ENCODE results near the gene CLDN5.

DNA sequence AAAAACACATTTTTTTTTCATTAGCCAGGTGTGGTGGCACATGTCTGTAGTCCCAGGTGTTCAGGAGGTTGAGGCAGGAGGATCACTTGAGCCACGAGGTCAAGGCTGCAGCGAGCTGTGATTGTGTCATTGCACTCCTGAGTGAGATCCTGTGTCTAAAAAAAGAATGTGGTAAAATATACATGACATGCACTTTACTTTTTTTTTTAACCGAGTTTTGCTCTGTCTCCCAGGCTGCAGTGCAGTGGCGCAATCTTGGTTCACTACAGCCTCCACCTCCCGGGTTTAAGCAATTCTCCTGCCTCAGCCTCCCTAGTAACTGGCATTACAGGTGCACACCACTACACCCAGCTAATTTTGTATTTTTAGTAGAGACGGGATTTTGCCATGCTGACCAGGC is 22.5 kb upstream of the CLDN5 start:
- TF ChIP-seq, protein P1, sequence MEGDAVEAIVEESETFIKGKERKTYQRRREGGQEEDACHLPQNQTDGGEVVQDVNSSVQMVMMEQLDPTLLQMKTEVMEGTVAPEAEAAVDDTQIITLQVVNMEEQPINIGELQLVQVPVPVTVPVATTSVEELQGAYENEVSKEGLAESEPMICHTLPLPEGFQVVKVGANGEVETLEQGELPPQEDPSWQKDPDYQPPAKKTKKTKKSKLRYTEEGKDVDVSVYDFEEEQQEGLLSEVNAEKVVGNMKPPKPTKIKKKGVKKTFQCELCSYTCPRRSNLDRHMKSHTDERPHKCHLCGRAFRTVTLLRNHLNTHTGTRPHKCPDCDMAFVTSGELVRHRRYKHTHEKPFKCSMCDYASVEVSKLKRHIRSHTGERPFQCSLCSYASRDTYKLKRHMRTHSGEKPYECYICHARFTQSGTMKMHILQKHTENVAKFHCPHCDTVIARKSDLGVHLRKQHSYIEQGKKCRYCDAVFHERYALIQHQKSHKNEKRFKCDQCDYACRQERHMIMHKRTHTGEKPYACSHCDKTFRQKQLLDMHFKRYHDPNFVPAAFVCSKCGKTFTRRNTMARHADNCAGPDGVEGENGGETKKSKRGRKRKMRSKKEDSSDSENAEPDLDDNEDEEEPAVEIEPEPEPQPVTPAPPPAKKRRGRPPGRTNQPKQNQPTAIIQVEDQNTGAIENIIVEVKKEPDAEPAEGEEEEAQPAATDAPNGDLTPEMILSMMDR (IDR thresholded peaks at IDR 0.05 in 4 of 5, conservative IDR thresholded peaks at IDR 0.05 in 1 of 5): no peak
- TF ChIP-seq POLR2A (IDR thresholded peaks at IDR 0.05): no peak
